PFSK-1 (cell line): ENCODE measurements around the gene VIT.

ENCODE experiments used
- FOXP2 ChIP-seq: optimal IDR thresholded peaks from 2 replicates; pipeline ENCODE3; 2011; ENCODE audit warnings: borderline replicate concordance, control low read depth, inconsistent platforms; ENCODE audit not compliant: insufficient read depth; ENCODE audit errors: extremely low read length, extremely low read depth
- POLR2AphosphoS5 ChIP-seq: IDR thresholded peaks from 2 replicates; pipeline ENCODE4 v1.6.1; 2012; ENCODE audit warnings: low read depth, mild to moderate bottlenecking, control low read depth, low read length, moderate library complexity
- REST ChIP-seq, 2 experiments: IDR thresholded peaks; 2 replicates each; pipeline versions ENCODE4 v1.6.1 to v1.8.0; 2011 to 2012; ENCODE audit warnings: low read depth in 2 of 2, low read length in 2 of 2, control low read depth in 1 of 2, inconsistent platforms in 1 of 2, mild to moderate bottlenecking in 1 of 2, moderate library complexity in 1 of 2; ENCODE audit not compliant: insufficient read depth in 1 of 2
- SIN3A ChIP-seq: IDR thresholded peaks from 2 replicates; pipeline ENCODE4 v1.6.1; 2012; ENCODE audit warnings: mild to moderate bottlenecking, low read length, moderate library complexity, borderline replicate concordance; ENCODE audit not compliant: insufficient read depth
- TAF1 ChIP-seq: IDR thresholded peaks from 2 replicates; pipeline ENCODE4 v1.6.1; 2012; ENCODE audit warnings: low read length, control low read depth, borderline replicate concordance; ENCODE audit not compliant: insufficient read depth

Gene VIT

GRCh38 chr2:36777272-36777671, 80.8 kb downstream of the VIT start:
- TF ChIP-seq TAF1 (no peak), POLR2AphosphoS5 (no peak)

GRCh38 chr2:36777788-36778187, 81.3 kb downstream of the VIT start:
- TF ChIP-seq TAF1 (no peak), FOXP2 (no peak), POLR2AphosphoS5 (no peak), SIN3A (no peak), REST (IDR thresholded peaks at IDR 0.05; ENCODE audit: insufficient read depth in 1 of 2, low read depth in 2 of 2, low read length in 2 of 2) (no peak)

GRCh38 chr2:36779462-36779861, 83.0 kb downstream of the VIT start:
- no peak for TF ChIP-seq REST (IDR thresholded peaks at IDR 0.05; ENCODE audit: insufficient read depth in 1 of 2, low read depth in 2 of 2, low read length in 2 of 2)
- TF ChIP-seq POLR2AphosphoS5, result no peak

GRCh38 chr2:36780231-36780839, 83.8 kb downstream of the VIT start:
- TF ChIP-seq TAF1, result no peak
- no peak for TF ChIP-seq FOXP2
- TF ChIP-seq SIN3A, result no peak
- no peak for TF ChIP-seq POLR2AphosphoS5
- no peak for TF ChIP-seq REST (IDR thresholded peaks at IDR 0.05; ENCODE audit: insufficient read depth in 1 of 2, low read depth in 2 of 2, low read length in 2 of 2)

- no peak for TF ChIP-seq TAF1
- TF ChIP-seq FOXP2, result no peak
- no peak for TF ChIP-seq SIN3A
- TF ChIP-seq REST (IDR thresholded peaks at IDR 0.05; ENCODE audit: insufficient read depth in 1 of 2, low read depth in 2 of 2, low read length in 2 of 2), result no peak
- TF ChIP-seq POLR2AphosphoS5, result no peak
These were observed 85.6 kb downstream of the VIT start for GRCh38 chr2:36781907-36782720.
